Activated CD4-positive, alpha-beta T cell treated with anti-CD3 and anti-CD28 coated beads, Interleukin-10, Interleukin-2, amounts not matched to agents 100 ng/mL and 50 ng/mL, durations not matched to agents 16 hours and 8 hours (primary cell): ENCODE data around the gene SYNE1.
"Not testable (repeated sequence)": the region's sequence is repeated elsewhere in the genome, so short reads cannot be mapped to it uniquely, and the experiment has no call there.

Source experiments
- DNase-seq: peaks from one replicate; pipeline ENCODE4 v3.0.0-alpha.2; 2020

SYNE1 gene

DNA sequence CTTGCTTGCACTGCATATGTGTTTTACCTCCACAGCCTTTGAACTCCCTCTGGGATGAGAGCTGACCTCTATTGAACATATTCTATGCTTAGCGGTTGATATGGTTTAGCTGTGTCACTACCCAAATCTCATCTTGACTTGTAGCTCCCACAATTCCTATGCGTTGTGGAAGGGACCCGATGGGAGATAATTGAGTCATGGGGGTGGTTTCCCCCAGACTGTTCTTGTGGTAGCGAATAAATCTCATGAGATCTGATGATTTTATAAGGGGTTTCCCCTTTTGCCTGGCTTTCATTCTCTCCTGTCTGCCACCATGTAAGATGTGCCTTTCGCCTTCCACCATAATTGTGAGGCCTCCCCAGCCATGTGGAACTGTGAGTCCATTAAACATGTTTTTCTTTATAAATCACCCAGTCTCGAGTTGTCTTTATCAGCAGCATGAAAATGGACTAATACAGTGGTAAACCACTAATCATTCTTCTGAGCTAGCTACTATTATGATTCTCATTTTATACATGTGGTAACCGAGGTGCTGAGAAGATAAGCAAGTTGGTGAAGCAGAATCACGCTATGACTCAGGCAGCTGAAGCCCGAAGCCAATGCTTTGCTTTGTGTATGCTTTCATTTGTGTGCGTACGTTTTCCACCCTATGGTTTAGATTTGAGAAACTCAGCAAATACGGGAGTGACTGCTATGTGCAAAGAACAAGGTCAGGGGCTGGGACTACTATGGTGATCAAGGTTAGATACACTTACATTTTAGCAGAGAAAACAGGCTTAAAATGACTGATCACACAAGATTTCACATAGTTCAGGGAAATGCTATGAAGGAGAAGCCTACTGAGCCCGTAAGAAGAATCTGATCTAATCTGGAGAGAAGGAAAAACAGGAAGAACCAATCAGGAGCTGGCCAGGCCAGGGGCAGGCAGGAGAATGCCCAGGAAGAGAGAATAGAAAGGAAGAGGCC, 466.2 kb downstream of the SYNE1 start:
- DNase-seq: peak; percentile 96

DNA sequence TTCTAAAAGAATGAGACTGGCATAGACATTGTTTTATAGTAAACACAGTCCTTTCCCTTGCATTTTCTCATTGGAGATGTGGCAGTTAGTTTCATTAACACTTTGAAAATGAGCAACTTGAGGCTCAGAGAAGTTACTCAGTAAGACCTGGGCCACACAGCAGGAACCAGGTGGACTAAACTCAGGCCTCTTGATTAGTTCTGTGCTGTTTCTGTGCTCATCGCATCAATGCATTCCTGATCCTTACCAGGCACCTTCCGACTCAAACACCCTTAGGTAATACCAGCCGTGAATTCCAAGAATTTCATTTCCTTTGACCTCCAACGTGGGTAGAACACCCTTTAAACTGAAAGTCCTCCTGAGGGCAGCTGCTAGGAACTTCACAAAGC, 466.9 kb downstream of the SYNE1 start:
- no peak for DNase-seq

DNA sequence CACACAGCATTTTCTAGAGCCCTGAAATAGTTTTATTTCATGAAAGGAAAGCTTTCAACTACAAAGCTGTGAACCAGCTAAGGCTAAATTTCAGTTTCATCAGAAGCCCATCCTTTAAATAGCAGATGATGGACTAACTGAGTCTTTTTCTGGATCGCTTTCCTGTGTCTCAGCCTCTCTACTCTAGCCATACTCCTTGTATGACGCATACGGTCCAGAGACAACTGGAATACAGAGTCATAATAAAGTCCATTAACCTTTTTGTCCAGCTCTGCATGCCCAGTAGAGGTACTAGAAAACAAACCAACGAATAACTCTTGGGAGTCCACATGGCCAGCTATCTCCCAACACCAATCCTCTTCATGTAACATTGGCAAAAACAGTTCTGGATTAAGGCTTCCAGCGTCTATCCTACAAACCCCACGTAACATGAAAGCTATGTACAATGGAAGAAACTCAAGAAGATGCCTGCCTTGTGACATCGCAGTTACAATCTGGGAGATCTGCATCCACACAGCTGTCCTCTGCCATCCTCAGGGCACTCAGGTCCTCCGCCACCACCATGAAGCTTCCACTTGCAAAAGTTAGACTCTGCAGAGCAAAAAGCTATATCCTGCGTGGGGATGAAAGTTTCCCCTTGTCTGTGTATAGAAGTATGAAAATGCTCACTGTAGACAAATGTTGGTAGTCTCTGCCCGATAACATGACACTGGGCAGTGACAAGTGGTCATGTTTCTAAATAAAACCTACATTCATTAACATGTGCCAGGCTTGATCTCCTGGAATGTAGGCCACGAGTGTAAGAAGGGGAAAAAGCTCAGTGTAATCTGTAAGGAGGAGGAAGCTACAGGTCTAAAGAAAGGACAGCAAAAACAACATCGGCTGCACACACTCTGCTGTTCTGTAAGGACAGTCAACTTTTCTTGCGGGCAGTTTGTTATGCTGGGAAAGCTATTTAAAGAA, 469.2 kb downstream of the SYNE1 start:
- no peak for DNase-seq

DNA sequence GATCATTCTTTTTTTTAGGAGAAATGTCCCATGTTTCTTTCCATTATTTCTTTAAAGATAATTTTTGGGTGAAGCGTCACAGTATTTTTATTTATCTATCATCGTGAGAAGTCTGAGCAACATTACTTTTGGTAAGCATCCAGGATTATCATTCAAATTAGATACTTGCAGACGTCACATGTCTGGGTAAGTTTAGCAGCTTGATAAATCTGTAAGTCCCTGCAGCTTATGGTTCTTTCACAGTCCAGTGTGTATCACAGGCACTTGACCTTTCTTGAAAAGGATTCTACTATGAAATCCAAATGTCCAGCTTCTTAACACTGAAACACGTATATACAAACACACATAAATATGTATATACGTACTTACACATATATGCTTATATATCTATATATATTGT, 470.3 kb downstream of the SYNE1 start:
- no peak for DNase-seq

DNA sequence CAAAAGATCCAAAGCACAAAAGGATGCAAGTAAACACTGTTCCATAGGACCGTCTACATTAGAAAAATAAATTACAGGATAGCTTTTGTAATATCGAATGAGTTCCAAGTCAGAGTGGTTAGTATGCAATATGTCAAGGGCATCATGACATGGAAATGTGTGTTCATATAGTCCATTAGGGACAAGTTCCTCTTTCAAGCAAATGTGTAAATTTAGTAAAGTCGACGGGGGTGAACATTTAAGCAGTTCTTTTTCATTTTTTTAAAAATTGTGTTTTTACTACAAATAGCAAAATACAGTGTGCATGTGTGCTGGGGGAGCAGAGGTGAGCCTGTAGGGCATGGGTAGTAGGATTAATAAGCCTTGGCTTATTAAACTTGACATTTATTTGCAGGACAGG, 470.7 kb downstream of the SYNE1 start:
- no peak for DNase-seq

DNA sequence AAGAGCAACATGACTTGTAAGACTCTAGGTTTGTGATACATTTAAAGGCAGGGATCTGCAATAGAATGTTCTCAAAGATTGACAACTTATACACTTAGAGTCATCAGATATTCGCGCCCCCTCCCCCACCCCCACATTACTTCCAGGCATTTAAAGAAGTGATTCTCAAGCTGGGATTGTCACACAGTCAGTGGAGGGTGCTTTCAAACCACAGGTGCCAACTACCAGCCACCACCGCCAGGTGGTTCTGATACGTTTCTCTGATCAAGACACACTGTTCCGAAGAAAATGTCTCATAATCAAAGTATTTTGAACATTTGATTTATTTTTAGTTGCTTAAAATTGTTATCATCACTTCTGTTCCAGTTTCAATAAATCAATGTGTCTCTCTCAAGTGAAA, 472.2 kb downstream of the SYNE1 start:
- DNase-seq: no peak

DNA sequence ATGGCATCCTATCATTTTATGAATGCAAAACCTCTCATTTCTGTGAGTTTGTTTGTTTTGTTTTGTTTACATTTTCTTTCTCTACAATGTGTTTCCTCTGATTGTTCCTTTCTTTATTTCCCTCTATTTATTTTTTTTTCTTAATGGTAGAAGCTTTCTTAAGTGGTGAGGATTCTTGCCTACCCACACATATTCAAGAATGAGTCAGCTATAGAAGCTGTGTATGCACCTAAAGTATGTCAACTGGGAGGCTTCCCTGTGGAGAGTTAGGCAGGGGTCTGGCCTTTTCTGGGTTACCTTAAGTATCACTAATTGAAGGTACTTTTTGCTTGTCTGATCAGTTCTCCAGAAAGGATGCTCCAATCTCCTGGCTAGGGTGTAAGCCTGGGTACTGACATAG, 475.7 kb downstream of the SYNE1 start:
- DNase-seq: peak; percentile 55

DNA sequence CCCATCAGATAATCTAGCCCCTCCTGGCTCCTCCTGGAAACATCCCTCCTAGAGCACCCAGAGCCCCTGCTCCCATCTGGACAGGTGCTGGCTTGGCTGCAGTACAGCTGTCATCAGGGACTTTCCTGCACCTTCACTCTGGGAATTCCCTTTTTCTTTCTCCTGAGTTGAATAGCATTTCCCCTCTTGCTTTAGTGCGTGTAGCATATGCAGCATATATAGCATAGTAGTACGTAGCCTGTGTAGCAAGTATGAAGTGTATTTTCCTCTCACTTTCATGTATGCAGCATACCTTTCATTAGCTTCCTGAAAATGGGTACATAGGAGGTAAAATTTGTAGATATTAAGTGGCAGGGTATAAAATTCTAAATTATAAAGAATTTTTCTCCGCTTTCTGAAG, 476.8 kb downstream of the SYNE1 start:
- DNase-seq: peak; percentile 65

DNA sequence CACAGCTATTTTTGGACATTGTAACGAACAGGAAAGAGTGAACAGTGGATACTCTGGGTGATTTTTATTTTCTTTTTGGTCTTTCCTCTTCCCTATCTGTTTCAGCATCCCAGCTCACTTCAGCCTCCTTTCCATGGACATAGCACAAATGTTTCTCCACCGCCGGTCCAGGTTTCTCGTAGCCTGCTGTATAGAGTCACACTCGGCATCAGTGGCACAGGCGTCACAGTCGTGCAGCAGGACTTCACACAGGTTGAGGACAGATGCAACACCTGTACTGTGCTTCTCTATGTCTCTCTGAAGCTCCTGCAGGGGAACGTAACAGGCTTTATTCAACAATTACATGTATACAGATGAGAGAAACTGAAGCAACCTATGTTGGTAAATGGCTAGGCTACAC, 481.4 kb downstream of the SYNE1 start:
- no peak for DNase-seq

DNA sequence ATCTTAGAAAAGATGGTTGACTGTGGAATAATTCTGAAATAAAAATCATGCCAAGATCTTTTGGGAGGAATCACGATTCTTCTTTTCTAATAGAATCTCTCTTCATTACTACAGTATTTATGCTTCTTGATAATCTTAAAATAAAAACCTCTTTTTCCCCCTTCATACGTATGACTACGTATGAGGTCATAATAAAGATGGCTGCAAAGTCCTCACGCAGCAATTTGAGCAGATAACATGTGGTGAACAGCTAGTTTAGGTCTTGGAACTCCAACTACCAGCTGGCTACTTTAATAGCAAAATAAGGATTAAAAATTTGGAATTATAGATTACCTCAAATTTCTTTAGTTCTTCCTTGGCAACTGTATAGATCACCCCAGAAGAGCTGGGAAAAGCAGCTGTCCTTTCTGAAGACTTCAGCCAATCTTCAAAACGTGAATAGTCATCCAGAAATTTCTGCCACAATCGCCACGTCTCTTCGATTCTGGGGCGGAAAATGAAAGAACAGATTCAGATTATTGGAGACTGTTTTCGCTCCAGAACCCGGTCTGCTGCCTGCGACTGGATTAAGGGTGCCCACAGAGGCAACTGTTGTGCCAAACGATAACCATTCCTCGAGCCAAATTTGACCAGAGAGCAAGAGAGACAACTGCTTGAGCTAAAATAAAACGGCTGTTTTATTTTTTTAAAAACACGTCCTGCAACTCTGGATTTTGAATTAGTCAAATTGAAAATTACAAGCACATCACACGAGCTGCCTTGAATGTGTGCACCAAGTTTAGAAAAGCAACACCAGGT, 482.4 kb downstream of the SYNE1 start:
- DNase-seq: no peak

DNA sequence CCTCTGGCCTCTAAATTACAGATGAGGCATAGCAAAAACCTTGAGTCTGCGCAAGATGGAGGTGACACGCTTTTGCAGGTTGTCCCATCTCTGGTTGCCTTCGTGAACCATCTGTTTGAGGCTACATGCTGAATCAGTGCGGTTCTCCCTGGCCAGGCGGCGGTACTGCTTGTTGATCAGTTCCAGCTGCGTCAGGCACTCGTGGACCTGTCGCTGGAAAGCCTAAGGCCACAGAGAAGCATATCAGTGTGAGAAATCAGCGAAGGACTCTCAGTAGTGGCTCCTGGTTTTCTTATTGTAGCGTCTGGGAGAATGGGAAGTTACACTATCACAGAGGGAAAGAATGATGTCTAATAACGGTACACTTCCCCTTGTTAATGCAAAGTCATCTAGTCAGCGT, 485.2 kb downstream of the SYNE1 start:
- DNase-seq: no peak

DNA sequence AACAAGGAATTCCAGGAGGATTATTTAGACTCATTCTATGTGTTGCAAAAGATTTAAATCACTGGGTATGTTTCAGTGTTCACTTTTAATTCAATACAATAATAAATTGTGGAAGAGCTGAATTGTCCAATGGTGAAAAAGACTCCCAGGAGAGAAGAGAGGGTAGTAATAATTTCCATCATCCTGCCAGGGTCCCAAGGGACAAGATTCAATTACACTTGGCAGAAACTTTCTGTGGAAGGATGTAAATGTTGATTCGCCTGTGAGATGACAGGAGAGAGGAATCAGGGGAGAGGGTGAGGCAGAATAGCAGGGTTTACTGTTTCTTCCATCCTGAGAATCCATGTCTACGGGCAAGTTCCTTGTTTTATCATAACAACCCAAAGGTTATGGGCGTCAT, 487.0 kb downstream of the SYNE1 start:
- no peak for DNase-seq

DNA sequence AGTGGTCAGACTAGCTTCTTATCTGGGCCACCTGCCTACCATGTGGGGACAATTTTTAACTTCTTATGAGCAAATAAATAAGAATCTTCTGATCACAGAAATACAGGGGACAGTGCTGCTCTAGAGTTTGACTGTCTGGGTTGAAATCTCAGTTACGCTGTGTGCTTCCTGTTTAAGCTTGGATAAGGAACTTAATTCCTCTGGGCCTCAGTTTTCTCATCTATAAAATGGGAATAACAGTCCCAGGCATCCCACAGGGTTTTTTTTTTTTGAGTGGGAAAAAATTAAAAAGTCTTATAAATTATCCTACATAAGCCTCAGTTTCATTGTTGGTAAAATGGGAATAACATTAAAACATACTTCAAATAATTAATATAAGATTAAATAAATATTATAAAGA, 488.8 kb downstream of the SYNE1 start:
- no peak for DNase-seq

DNA sequence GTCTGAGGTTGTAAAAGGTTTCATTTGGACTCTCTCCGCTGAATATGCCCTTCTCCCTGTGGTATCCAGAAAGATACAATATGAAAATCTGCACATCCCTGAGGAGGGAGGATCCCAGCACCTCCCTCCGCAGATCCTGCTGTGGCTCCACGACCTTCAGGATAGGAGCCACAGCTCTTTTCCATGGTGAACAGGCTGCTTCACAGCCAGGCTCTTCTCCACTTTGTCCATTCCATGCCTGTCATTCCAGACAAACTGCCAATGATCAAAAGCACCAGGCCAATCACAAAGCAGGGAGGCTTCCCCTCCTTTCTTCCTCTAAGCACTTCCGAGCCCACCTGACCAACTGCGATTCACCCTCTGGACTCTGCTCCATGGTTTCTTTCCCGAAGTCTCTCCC, 489.9 kb downstream of the SYNE1 start:
- no peak for DNase-seq

DNA sequence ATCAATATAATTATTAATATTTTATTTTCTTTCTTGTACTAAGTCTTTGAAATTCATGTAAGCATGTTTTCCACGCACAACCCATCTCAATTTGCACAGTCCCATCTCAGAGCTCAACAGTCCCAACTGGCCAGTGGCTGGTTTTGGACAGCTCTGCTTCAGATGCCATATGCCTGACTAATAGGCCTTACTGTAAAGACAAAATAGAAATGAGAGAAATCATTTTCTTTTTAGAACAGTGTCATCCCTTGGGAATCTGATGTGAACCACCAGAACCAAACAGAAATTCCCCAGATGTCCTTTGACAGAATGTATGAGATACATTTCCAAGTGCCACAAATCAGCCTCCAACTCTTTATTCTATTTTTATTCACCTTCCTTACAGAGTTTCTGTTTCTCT, 490.8 kb downstream of the SYNE1 start:
- no peak for DNase-seq

DNA sequence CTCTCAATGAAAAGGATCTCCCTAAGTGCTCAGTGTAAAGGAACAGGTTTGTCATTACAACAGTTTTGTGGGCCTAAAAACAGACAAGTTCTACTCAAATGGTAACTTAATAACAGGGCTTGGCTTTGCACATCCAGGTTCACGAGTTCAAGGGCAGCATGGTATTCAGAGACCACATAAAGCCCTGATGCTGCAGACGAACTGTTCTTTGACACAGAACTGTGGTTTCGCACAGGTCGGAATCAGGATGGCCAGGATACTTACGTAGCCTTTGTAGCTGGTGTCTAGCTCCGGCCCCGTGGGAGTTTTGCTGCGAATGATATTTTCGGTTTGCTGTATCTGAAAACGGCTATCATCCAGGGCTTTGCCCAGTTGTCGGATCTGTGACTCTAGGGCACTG, 493.8 kb downstream of the SYNE1 start:
- DNase-seq: no peak

DNA sequence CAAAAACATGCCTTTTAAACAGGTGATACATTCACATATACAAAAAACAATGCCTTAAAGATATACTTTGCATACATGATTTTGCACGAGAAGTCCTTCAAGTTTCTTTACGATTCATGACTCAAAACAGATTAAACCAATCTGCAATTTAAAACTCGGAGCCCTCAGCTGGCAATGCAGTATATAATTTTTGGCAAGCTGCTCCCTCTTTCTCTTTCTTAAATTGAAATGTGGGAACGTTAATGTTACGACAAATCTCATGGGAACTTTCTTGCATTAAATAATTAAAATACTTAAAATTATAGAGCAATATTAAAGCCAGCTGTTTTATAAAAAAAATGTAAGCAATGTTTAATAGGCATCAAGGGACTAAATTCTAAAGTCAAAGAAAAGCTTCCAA, 495.1 kb downstream of the SYNE1 start:
- DNase-seq: no peak

DNA sequence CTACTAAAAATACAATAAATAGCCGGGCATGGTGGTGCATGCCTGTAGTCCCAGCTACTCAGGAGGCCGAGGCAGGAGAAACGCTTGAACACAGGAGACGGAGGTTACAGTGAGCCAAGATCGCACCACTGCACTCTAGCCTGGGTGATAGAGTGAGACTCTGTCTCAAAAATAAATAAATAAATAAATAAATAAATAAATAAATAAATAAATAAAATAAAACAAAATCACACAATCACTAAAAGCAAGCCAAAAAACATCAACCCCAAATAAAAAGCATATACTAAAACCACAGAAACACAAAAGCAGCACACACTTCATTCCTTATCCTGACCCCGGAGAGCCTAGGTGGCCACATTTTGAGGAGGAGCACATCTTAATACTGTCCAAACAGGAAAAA, 498.8 kb downstream of the SYNE1 start:
- DNase-seq: not testable (repeated sequence)

DNA sequence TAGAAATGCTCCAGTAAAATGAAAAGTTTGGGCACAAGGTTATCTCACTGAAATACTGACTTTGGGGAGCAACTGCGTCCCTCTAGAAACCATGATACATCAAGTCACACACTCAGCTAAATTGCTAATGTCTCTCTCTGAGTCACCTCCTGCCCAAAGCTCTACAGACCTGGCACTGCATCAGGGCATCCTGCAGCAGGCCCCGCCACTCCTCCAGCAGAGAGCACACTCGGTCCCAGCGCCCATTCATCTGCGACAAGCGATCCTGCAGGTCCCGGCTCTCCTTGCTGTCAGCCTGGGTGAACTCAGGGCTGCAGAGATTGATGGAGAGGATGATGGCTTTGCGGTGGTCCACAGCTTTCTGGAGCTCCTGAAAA, 500.7 kb downstream of the SYNE1 start:
- no peak for DNase-seq

DNA sequence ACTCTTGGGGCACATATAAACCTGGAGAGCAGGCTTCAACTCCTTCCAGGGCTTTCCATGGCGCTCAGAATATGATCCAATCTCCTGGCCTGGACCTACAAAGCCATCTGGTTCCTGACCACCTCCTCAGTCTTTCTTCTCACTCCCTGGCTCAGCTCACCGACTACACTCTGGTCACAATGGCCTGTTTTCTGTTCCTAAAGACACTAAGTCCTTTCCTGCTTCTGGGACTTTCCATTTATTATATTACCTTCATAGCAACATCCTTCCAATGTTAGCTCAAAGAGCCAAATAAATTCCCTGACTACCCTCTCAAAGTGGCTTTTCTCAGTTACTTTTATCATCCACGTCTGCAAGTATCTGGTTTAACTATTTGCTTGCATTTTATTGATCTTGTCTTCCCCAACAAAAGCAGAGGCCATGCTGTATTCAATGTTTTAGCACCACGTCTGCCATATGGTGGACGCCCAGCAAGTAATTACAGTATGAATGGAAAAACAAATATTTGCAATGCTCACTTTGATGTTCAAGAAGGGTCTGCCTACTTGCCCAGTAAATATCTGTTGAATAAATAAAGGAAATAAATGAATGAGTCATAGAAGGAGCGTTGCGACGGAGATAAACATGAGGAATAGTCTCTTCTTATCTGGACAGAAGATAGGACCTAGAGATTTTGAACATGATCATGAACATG, 501.3 kb downstream of the SYNE1 start:
- DNase-seq: no peak

DNA sequence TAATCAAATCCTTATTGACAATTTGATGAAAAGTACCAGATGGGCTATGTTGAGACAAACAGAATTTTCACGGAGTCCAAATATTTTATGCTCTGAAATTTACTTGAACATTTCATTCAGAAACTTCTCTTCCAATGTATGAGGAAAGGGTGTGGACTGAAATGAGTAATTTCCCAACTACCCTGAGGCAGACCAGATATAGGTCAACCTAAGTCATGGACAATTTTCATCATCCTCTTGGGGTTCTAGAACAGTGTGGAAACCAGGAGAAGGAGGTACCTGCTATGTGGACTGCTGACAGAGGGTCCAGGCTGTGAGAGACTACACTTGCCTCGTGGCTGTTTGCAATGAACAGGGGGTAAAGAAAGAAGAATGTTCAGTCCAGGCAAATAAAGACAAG, 506.7 kb downstream of the SYNE1 start:
- DNase-seq: peak; percentile 11

DNA sequence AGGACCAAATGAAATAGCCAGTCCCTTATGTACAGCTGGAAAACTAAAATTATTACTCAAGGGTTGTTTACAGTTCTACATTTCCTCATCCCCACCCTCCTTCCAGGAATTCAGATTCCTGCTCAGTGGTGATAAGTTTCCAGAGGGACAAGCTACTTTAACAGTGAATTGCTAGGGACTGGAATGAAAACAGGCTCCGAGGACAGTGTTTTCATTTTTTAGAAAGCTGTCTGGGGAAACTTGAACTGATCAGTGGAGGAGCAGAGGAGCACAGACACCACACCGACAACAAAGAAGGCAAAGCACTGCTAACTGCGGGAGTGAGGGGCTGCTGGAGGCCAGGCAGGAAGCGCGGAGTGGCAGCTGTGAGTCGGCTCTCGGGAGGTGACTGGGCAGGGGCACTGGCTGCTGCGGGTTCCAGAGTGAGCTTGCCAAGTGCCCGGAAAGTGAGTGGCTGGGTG, 507.4 kb downstream of the SYNE1 start:
- no peak for DNase-seq
